ENCODE measurements around the gene MPC2.
"Not testable (repeated sequence)": the region's sequence is repeated elsewhere in the genome, so short reads cannot be mapped to it uniquely, and the experiment has no call there.

Gene MPC2

DNA sequence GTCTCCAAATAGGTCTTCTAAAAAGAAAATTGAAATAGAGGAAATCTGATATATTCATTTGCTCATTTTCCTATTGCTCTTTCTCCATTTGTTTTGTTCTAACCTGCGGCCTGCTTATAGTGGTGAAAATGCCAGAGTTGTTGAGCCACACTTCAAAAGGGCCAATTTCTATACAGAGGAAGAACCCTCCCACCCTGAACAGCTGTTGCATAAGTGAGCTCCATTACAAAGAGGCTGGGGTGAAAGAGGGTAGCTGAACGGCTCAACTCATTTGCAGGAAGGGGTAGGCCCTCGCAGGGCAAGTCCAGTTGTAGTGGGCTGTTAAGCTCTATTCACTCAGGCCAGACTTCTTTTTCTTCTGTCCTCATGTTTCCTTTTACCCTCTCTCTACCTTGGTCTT, 31.7 kb downstream of the MPC2 start:
- DNase-seq (ENCODE audit: low read depth in 3 of 3), result no peak

DNA sequence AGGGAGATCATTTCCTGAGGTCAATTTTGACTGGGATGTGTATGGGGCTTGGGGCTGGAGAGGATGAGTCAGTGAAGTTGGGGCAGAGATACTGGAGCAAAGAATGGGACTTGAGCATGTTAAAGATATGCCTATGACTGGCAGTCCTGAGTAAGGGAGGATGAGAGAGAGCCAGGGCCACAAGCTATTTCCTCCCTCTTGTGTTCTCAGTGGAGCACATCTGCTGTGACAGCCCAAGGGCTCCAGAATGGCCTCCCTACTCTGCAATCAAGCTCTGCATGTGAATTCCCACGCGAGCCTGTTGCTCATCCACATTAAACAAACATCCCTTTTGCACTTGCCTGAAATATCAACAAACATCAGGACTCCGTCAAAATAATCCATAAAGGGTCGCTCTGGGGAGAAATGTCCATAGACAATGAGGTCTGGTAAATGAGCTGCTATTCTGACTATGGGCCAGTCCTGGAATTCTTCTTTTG, 32.2 kb downstream of the MPC2 start:
- no peak for DNase-seq (ENCODE audit: low read depth in 3 of 3)

DNA sequence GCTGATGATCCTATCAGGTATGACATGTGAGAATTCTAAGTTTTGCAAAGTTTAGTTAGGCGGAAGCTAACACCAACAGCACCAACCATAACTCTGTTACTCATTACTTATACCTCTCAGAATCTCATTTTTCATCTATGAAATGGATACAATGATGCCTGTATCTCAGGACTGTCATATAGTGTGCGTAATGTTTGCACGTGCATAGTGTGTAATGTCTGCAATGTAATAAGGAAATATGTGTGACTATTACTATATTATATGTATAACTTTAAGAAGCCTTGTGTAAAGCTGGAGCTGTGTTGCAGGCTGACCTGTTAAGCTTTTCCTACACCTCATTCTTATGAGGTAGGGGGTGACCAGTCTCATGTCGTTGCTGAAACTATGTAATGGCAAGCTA, 36.0 kb downstream of the MPC2 start:
- no peak for DNase-seq (ENCODE audit: low read depth in 3 of 3)

DNA sequence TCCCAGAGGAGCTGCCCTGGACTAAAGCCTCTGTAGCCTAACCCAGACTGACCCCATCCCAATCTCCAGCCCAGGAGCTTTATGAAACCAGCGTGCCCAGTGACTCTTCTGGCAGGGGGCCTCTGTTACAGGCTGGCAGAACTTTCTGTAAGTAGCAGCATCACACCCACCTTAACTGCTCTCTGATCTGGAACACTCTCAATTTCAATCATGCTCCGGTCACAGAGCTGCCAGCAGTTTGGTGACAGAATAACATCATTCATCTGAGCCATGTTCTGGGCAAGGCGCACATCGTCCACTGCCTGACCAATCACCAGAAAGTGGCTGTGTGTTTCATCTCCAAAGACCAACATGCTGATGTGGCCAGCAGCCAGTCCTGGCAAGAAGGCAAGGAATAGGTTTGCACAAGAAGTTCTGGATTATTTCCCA, 37.6 kb downstream of the MPC2 start:
- DNase-seq (ENCODE audit: low read depth in 3 of 3), result no peak

DNA sequence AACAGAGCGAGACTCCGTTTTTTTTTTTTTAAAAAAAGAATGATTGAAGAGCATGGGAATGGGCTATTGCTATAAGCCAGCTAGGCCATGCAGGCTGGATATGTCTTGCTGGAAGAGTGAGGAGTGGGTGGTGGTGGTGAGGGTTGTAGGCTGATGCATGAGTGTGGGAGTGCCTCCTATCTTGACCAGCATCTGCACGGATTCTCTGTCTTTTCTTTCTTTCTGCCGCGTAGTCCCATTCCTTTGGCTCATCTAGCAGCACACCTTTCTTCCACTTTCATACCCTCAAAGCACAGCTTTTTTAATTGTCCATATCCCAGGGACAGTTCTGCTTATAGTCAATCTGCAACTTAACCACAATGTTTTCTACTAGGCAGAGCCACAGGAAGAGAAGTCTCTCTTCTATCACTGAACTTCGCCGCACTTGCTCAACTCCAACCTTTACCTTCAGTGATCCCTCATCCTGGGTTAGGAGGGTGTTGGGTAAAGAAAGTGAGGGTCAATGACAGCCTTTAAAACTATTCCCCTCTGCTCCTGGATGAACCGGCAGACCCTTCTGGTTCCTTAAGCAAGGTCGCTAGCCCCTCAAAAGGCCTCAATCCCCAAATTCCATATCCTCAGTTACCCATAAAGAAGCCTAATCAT, 38.2 kb downstream of the MPC2 start:
- DNase-seq (ENCODE audit: low read depth in 3 of 3), result no peak

DNA sequence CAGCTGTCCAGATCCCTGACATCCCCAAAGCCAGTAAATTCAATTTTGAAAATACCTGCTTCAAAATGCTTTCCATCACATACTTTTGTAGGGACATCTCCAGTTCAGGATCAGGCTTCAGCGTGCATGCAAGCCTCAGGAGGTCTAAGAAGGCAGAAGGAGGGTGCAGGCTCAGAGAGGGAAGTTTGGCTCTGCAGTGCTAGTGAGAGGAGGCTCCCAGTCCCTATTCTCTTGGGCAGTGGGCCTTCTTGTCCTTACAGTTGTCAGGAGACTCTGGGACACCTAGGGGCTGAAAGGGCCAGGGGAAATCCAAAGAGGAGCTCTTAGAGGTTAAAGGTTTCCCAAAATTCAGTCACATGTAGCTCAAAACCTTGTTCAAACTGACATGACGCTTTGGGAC, 43.1 kb downstream of the MPC2 start:
- DNase-seq (ENCODE audit: low read depth in 3 of 3), result no peak

DNA sequence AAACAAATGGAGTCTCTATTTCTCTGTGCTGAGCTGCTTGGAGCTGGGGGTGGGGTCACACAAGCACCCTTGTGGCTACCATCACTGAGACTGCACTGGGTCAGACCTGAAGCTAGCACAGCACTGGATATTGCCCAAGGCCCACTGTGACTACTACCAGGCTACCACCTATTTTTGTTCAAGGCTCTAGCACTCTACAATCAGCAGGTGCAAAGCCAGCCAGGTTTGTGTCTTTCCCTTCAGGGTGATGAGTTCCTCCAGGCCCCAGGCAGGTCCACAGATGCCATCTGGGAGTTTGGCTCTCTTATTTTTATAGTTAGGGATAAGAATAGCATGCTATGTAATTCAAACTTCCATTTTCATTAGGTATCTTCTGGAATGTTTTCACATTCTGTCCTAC, 46.5 kb downstream of the MPC2 start:
- DNase-seq (ENCODE audit: low read depth in 3 of 3), result no peak

DNA sequence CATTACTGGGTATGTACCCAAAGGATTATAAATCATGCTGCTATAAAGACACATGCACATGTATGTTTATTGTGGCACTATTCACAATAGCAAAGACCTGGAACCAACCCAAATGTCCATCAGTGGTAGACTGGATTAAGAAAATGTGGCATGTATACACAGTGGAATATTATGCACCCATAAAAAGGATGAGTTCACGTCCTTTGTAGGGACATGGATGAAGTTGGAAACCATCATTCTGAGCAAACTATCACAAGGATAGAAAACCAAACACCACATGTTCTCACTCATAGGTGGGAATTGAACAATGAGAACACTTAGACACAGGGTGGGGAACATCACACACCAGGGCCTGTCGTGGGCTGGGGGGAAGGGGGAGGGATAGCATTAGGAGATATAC, 49.7 kb downstream of the MPC2 start:
- DNase-seq (ENCODE audit: low read depth in 3 of 3), result not testable (repeated sequence)

DNA sequence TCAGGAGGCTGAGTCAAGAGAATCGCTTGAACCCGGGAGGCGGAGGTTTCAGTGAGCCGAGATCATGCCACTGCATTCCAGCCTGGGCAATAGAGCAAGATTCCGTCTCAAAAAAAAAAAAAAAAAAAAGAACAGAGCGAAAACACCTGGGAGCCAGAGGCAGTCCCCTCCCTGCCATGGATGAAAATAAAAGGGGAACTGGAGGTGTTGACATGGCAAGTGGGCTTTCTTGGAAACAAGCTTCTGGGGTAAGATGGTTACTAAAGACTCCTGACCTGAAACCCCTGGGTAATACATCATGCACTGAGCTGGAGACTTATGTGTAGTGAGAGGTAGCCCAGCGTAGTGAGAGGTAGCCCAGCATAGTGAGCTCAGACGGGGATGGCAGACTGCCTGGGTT, 54.5 kb downstream of the MPC2 start:
- DNase-seq (ENCODE audit: low read depth in 3 of 3), result no peak

DNA sequence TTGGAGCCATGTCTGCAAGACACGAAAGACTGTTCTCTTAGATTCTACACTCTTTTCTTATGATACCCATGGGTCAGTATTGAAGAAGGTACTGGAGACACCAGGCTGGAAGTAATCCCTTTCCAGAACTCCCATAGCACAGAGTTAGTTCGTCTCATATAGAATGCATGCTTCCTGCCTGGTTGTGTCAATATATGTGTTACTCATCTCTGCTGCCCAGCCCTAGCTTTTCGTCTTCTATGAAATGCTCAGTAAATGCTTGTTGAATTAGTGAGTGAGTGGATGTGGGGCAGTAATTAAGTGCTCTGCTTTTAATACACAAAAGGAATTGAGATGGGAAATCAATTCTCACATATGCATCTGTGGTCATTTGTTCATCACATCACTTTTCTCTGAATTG, 55.1 kb downstream of the MPC2 start:
- DNase-seq (ENCODE audit: low read depth in 3 of 3), result no peak

DNA sequence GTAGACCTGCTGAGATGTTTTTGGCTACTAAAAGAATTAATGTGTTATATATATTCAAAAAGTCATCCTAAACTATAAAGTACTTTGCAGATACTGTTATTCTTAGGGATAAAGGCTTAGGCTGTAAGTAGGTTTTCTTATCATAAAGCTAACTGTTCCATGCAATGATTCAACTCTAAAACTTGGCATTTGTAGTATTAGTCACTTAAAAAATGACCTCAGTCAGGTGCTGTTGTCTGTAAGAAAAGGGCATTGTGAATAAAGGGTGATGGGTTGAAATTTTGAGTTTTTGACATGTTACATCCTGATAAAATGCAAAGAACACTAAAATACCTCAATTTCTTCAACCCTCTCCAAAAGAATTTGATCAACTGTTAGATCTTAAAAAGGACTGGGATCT, 55.8 kb downstream of the MPC2 start:
- no peak for DNase-seq (ENCODE audit: low read depth in 3 of 3)

DNA sequence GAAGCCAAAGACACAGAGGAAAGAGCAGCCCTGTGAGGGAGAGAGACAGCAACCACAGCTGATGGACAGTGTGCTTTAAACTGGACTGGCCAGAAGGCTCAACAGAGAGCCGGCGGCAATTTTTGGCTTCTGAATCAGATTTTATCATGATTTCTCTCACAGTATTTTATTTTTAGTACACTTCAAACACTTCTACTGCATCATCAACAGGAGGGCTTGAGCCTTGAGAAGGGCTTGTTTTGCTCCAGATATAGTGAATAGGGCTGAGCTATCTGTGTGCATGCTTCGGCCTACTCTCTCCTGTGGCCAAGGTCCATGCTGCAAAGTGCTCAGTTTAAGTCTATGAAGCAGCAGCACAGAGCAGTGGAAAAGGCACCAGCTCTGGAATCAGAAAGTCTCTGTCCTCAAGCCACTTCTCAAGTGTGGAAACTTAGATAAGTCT, 56.3 kb downstream of the MPC2 start:
- no peak for DNase-seq (ENCODE audit: low read depth in 3 of 3)

DNA sequence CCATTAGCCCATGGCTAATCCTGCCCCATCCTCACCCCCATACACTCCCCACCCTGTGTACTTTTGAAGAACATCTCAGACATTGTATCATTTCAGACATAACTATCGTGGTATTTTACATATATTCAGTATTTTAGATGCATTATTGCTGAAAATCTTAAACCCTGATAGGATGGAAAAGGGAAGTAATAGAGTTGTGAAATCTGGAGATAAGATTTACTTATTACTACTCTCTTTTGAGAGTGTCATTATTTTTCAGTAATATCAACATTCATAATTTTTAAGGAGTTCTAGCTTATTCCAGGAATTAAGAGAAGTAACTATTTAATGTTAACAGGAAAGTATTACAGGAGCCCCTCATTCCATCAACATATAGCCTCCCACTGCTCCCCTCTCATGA, 57.4 kb downstream of the MPC2 start:
- no peak for DNase-seq (ENCODE audit: low read depth in 3 of 3)

DNA sequence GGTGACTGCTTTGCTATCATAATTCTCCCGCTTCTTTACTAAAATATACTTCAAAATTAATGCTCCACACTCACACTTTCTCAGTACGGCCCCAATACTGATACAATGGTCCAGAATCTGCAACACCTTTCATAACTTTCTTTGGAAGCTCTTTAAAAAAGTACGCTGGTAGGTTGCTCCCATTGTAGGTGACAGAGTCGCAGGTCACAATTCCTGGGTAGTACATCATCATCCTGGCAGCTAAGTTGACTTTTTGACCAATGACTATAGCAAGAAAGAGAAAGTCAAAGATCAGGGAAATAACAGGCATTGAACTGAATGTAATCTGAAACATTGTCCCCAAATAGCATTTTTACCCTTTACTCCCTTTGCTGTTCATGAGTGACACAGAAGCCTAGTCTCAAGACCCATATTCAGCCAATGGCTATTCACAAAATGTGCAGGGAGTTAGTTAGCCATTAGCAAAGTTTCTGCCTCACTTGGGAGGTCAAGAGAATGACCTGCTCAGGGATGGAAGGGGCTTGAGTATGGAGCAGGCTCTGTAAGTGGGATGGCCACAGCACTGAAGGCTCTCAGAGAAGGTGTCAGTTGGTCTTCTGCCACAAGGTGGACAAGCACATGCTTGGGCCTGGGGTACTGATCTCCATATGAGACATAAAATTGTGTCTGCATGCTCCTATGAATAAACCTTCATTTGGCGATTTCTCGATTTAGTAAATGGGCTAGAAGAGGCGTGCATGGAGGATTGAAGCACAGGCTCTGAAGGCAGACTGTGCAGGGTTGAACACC, 58.3 kb downstream of the MPC2 start:
- DNase-seq (ENCODE audit: low read depth in 3 of 3), result no peak

DNA sequence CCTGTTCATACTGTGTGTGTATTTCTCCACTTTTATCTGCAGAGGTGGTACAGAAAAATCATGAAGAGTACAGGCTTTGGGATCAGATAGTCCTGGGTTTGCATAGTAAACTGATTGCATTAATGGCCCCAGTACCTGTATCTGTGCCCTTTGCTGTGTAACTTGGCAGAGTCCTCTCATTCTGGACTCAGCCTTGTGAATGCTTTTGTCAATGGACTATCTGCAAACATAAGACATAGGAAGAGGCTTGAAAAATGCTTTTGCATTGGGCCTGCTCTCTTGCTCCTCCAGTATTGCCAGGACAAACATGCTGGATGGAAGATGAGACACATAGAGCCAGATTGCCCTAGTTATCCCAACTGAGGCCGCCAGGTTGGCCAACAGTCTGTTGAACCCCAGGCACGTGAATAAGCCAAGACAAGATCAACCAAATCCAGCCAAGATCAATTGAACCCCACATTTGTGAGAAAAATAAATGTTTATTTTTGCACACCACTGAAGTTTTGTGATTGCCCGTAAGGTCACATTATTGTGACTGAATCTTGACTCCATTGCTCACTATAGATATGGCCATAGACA, 60.2 kb downstream of the MPC2 start:
- DNase-seq (ENCODE audit: low read depth in 3 of 3), result no peak

DNA sequence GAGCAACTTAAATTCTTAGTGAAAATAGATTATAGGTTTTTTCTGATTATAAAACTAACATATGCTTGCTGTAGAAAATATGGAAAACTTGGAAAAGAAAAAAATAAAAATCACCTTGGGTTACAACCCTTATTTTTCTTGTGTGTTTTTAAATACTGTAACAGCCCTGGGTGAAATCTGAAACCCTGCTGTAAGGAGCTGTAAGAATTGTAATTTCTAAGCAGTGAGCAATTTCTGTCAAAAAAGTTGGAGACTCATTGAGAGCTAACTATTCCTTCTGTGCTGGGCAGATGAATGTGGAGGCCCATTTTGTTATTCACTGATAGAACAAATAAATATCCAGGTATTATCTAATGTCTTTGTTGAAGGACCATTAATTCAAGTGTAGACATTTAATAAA, 65.5 kb downstream of the MPC2 start:
- no peak for DNase-seq (ENCODE audit: low read depth in 3 of 3)

DNA sequence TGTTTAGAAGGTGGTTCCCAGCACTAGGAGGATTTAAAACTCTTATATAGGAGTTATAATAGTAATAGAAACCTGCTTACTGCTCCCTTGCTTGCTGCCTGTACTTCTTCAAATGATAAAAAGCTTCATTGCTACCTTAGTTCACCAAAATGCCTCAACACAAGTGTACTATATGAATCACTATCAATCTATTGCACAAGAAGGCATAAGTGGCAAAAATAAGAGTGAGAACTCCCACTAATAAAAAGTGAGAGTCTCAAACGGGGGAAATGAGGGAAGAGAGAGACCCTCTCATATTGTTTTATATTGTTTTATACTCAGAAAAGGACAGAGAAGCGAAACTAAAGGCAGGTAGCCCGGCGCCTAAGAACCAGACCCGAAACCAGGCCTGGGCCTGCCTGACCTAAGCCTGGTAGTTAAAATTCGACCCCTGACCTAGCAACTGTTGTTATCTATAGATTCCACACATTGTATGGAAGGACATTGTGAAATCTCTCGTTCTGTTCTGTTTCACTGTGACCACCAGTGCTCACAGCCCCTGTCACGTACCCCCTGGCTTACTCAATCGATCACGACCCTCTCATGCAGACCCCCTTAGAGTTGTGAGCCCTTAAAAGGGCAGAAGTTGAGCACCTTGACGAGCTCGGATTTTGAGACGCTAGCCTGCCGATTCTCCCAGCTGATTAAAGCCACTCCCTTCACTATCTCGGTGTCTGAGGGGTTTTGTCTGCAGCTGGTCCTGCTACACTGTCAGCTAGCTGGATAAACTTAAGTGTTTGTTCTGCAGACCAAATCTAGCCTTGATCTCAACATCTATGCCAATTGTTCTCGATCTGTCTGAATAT, 67.5 kb downstream of the MPC2 start:
- not testable (repeated sequence) for DNase-seq (ENCODE audit: low read depth in 3 of 3)

DNA sequence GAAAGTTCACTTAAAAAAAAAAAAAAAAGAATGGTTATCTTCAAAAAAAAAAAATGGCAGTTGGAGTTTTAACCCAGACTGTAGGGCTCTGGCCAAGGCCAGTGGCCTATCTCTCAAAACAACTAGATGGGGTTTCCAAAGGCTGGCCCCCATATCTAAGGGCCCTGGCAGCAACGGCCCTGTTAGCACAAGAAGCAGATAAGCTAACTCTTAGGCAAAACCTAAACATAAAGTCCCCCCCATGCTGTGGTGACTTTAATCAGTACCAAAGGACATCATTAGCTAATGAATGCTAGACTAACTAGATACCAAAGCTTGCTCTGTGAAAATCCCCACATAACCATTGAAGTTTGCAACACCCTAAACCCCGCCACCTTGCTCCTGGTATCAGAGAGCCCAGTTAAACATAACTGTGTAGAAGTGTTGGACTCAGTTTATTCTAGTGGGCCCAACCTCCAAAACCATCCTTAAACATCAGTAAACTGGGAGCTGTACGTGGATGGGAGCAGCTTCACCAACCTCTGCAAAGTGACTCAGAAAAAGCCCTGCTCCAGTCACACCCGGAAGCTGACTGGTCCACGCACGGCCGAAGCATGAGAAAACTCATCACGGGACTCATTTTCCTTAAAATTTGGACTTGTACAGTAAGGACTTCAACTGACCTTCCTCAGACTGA, 70.0 kb downstream of the MPC2 start:
- not testable (repeated sequence) for DNase-seq (ENCODE audit: low read depth in 3 of 3)
